IMR-90 (cell line): ENCODE measurements around the gene TECTA. TPM values are rescaled to one million over a fixed set of nuclear protein-coding genes. Genes with fewer than 3 reads are reported as not detected.

Experiments used
- ATAC-seq: fragments of 200-7000 bp; cut with Tn5 transposase; 2 replicates; pipeline ENCODE4 v1.9.1; 2020; ENCODE audit warnings: low read depth, mild to moderate bottlenecking, moderate library complexity
- BruUV-seq: library from RNA; stranded (reverse); fragments of 400-500 nt; replicated peaks from 2 replicates; lab custom pipeline; 2021; lab: Mats Ljungman, UMichigan
- CTCF ChIA-PET: fragments of 300-600 bp; formaldehyde crosslinking; extraction: SDS; loops from one replicate; lab custom pipeline; 2021; ENCODE audit warnings: antibody characterized with exemption; lab: Yijun Ruan, JAX
- POLR2A ChIA-PET: fragments of 300-600 bp; sonication (Branson Sonifier 250); formaldehyde crosslinking; loops from one replicate; lab custom pipeline; 2022; ENCODE audit warnings: antibody characterized with exemption; ENCODE audit not compliant: unreplicated experiment; lab: Charles Lee
- DNase-seq: peaks from one replicate; pipeline ENCODE4 v3.0.0; 2013
- H2AFZ ChIP-seq: replicated peaks from 2 replicates; pipeline ENCODE3; 2013; ENCODE audit warnings: low read length, mild to moderate bottlenecking; ENCODE audit not compliant: poor library complexity
- H2AK5ac ChIP-seq: 2 replicates; pipeline ENCODE4 v1.6.1; 2013; ENCODE audit warnings: low read depth, low read length, inconsistent platforms
- H2AK9ac ChIP-seq: replicated peaks from 2 replicates; pipeline ENCODE3; 2013; ENCODE audit warnings: mild to moderate bottlenecking, low read depth, low read length, moderate library complexity; ENCODE audit not compliant: poor library complexity
- H2BK120ac ChIP-seq: 2 replicates; pipeline ENCODE4 v1.6.1; 2013; ENCODE audit warnings: low read depth, low read length, inconsistent platforms
- H2BK15ac ChIP-seq: 3 replicates; pipeline ENCODE4 v1.6.1; 2013; ENCODE audit warnings: low read depth, low read length, inconsistent platforms
- H2BK20ac ChIP-seq: 2 replicates; pipeline ENCODE4 v1.6.1; 2013; ENCODE audit warnings: low read depth, mild to moderate bottlenecking, inconsistent platforms, low read length, moderate library complexity
- H2BK5ac ChIP-seq: 2 replicates; pipeline ENCODE4 v1.6.1; 2013; ENCODE audit warnings: mild to moderate bottlenecking, low read depth, low read length, inconsistent platforms; ENCODE audit not compliant: poor library complexity, severe bottlenecking
- H3K14ac ChIP-seq: replicated peaks from 2 replicates; pipeline ENCODE4 v1.6.1; 2013; ENCODE audit warnings: low read depth, low read length, inconsistent platforms
- H3K18ac ChIP-seq: 2 replicates; pipeline ENCODE4 v1.6.1; 2013; ENCODE audit warnings: low read depth, low read length, control low read depth
- H3K23ac ChIP-seq: 2 replicates; pipeline ENCODE4 v1.6.1; 2013; ENCODE audit warnings: low read depth, low read length, inconsistent platforms
- H3K27ac ChIP-seq: 2 replicates; pipeline ENCODE4 v1.5.1; 2013; ENCODE audit warnings: mild to moderate bottlenecking, control low read depth, low read length; ENCODE audit not compliant: insufficient read depth
- H3K27me3 ChIP-seq: 2 replicates; pipeline ENCODE4 v1.6.1; 2013; ENCODE audit warnings: low read length; ENCODE audit not compliant: control insufficient read depth, insufficient read depth
- H3K36me3 ChIP-seq: 2 replicates; pipeline ENCODE4 v1.6.1; 2013; ENCODE audit warnings: low read length, mixed read lengths; ENCODE audit not compliant: control insufficient read depth, insufficient read depth
- H3K4ac ChIP-seq: 2 replicates; pipeline ENCODE4 v1.6.1; 2013; ENCODE audit warnings: low read depth, low read length, inconsistent platforms
- H3K4me1 ChIP-seq: 2 replicates; pipeline ENCODE4 v1.6.1; 2013; ENCODE audit warnings: low read length, mixed read lengths; ENCODE audit not compliant: control insufficient read depth, insufficient read depth
- H3K4me2 ChIP-seq: 2 replicates; pipeline ENCODE4 v1.6.1; 2013; ENCODE audit warnings: low read depth, mild to moderate bottlenecking, control low read depth, low read length, moderate library complexity
- H3K4me3 ChIP-seq: 2 replicates; pipeline ENCODE4 v1.5.1; 2013; ENCODE audit warnings: low read depth, mild to moderate bottlenecking, control low read depth, low read length, moderate library complexity; ENCODE audit not compliant: insufficient read depth
- H3K56ac ChIP-seq: 2 replicates; pipeline ENCODE4 v1.6.1; 2013; ENCODE audit warnings: low read length, inconsistent platforms; ENCODE audit not compliant: insufficient read depth; ENCODE audit errors: extremely low read depth
- H3K79me1 ChIP-seq, 2 experiments: 2 replicates each; pipeline ENCODE4 v1.6.1; 2013; ENCODE audit warnings: low read length in 2 of 2, inconsistent platforms in 1 of 2, low read depth in 1 of 2
- H3K9ac ChIP-seq: 2 replicates; pipeline ENCODE4 v1.6.1; 2013; ENCODE audit warnings: low read depth, low read length, control low read depth
- H3K9me1 ChIP-seq: 2 replicates; pipeline ENCODE4 v1.6.1; 2013; ENCODE audit warnings: low read length, inconsistent platforms; ENCODE audit not compliant: insufficient read depth
- H3K9me3 ChIP-seq: 2 replicates; pipeline ENCODE4 v1.6.1; 2013; ENCODE audit warnings: low read length; ENCODE audit not compliant: control insufficient read depth, insufficient read depth
- H4K20me1 ChIP-seq: 2 replicates; pipeline ENCODE4 v1.6.1; 2013; ENCODE audit warnings: low read length, inconsistent platforms; ENCODE audit not compliant: insufficient read depth
- H4K5ac ChIP-seq: 2 replicates; pipeline ENCODE4 v1.6.1; 2013; ENCODE audit warnings: mild to moderate bottlenecking, low read depth, low read length, control low read depth
- H4K8ac ChIP-seq, 2 experiments: 2 replicates each; pipeline ENCODE4 v1.6.1; 2013; ENCODE audit warnings: low read depth in 2 of 2, low read length in 2 of 2, control low read depth in 1 of 2, inconsistent platforms in 1 of 2
- H4K91ac ChIP-seq: 2 replicates; pipeline ENCODE4 v1.6.1; 2013; ENCODE audit warnings: low read depth, low read length, inconsistent platforms; ENCODE audit not compliant: insufficient read depth
- BHLHE40 ChIP-seq: fragments of 150-350 bp; IDR thresholded peaks from 2 replicates; pipeline ENCODE4 v1.6.1; 2016; ENCODE audit warnings: mild to moderate bottlenecking, low read depth, low read length
- CEBPB ChIP-seq: IDR thresholded peaks from 2 replicates; pipeline ENCODE4 v1.6.1; 2012; ENCODE audit warnings: low read depth, low read length, improper control_type of control experiment
- CHD1 ChIP-seq: IDR thresholded peaks from 2 replicates; pipeline ENCODE4 v1.6.1; 2012; ENCODE audit warnings: low read depth, low read length, improper control_type of control experiment
- CTCF ChIP-seq: conservative IDR thresholded peaks from 2 replicates; pipeline ENCODE4 v1.5.1; 2012; ENCODE audit warnings: mild to moderate bottlenecking, low read depth, low read length, improper control_type of control experiment
- FOS ChIP-seq: fragments of 150-350 bp; IDR thresholded peaks from 2 replicates; pipeline ENCODE4 v1.6.1; 2016; ENCODE audit warnings: low read depth, low read length
- MAFK ChIP-seq: IDR thresholded peaks from 2 replicates; pipeline ENCODE4 v1.6.1; 2012; ENCODE audit warnings: low read depth, low read length, improper control_type of control experiment
- MAZ ChIP-seq: IDR thresholded peaks from 2 replicates; pipeline ENCODE4 v1.6.1; 2012; ENCODE audit warnings: low read depth, mild to moderate bottlenecking, low read length, improper control_type of control experiment, moderate library complexity, borderline replicate concordance
- MXI1 ChIP-seq: IDR thresholded peaks from 2 replicates; pipeline ENCODE4 v1.6.1; 2012; ENCODE audit warnings: low read depth, mild to moderate bottlenecking, low read length, moderate library complexity, borderline replicate concordance
- NFE2L2 ChIP-seq: fragments of 150-350 bp; IDR thresholded peaks from 2 replicates; pipeline ENCODE4 v1.6.1; 2016; ENCODE audit warnings: low read depth, mild to moderate bottlenecking, low read length
- POLR2A ChIP-seq: IDR thresholded peaks from 2 replicates; pipeline ENCODE4 v1.6.1; 2012; ENCODE audit warnings: mild to moderate bottlenecking, low read depth, low read length
- RAD21 ChIP-seq: IDR thresholded peaks from 2 replicates; pipeline ENCODE4 v1.6.1; 2012; ENCODE audit warnings: low read length, improper control_type of control experiment
- RCOR1 ChIP-seq: IDR thresholded peaks from 2 replicates; pipeline ENCODE4 v1.6.1; 2012; ENCODE audit warnings: mild to moderate bottlenecking, low read length, improper control_type of control experiment; ENCODE audit not compliant: insufficient replicate concordance
- RFX5 ChIP-seq: IDR thresholded peaks from 2 replicates; pipeline ENCODE4 v1.8.0; 2012; ENCODE audit warnings: low read depth, mild to moderate bottlenecking, low read length, moderate library complexity
- SMC3 ChIP-seq: fragments of 150-350 bp; IDR thresholded peaks from 2 replicates; pipeline ENCODE4 v1.6.1; 2016; ENCODE audit warnings: low read depth, mild to moderate bottlenecking, antibody characterized with exemption, low read length, moderate library complexity
- USF2 ChIP-seq: fragments of 150-350 bp; IDR thresholded peaks from 2 replicates; pipeline ENCODE4 v1.6.1; 2017; ENCODE audit warnings: mild to moderate bottlenecking, antibody characterized with exemption, low read length, low read depth
- WGBS, 2 experiments: methylation state at CpG; one replicate each; pipeline versions ENCODE4 v1.1.5 to v1.1.7; 2013; ENCODE audit warnings: missing lambda C conversion rate in 2 of 2; ENCODE audit not compliant: insufficient read length in 1 of 2; ENCODE audit errors: extremely low coverage in 2 of 2; 5-methylcytosine and 5-hydroxymethylcytosine counted together
- dilution Hi-C: fragments of 300-500 bp; cut with HindIII; formaldehyde crosslinking; loops from one replicate; pipeline ENCODE4 v1.14.3; 2018; ENCODE audit warnings: low sequenced_read_pairs; ENCODE audit not compliant: unreplicated experiment
- in situ Hi-C: fragments of 300-500 bp; cut with MboI; formaldehyde crosslinking; loops from 3 replicates; pipeline ENCODE4 v1.14.3; 2019; ENCODE audit warnings: low sequenced_read_pairs, inconsistent platforms, mixed read lengths
- intact Hi-C: fragments of 100-400 bp; cut with micrococcal nuclease; formaldehyde crosslinking; loops from 2 replicates; pipeline ENCODE4 v1.10.0; 2022
- polyA plus RNA-seq, 3 experiments: library from polyadenylated mRNA; depleted of rRNA; stranded (reverse); fragments of >200 nt; gene quantifications; 2 replicates each; pipeline ENCODE4 v1.2.3, GENCODE V29; 2012; ENCODE audit warnings: low replicate concordance in 1 of 3
- total RNA-seq: library from RNA; depleted of rRNA; stranded (reverse); fragments of >200 nt; gene quantifications from 2 replicates; pipeline ENCODE4 v1.2.3, GENCODE V29; 2012
- TF ChIP-seq, protein P1 (sequence below): fragments of 150-350 bp; IDR thresholded peaks from 2 replicates; pipeline ENCODE4 v1.6.1; 2016; ENCODE audit warnings: low read depth, mild to moderate bottlenecking, low read length, moderate library complexity, borderline replicate concordance

Gene TECTA
- total and polyA plus RNA-seq, 2 of the 4 experiments (the other 2 are of a cell fraction): 0.17 to 0.18 TPM

- DNase-seq: no peak
- no peaks in the 10 kb centered on the region for H3K79me1 ChIP-seq
- dilution Hi-C loops: no loop called here
These were observed 124.3 kb downstream of the TECTA start for GRCh38 chr11:121225382-121225781.

More at GRCh38 chr11:121225382-121225781, 124.3 kb downstream of the TECTA start:
- Histone ChIP-seq H4K20me1 (no peaks in the 10 kb centered on the region), H3K27me3 (peaks cover 12% of the 10 kb centered on the region), H2AK9ac (no peak overlapping the region), H3K4me3 (no peak overlapping the region), H3K9ac (no peak overlapping the region), H2BK5ac (no peak overlapping the region), H2AK5ac (no peak overlapping the region), H3K18ac (no peak overlapping the region), H3K27ac (no peak overlapping the region), H3K56ac (no peak overlapping the region), H3K23ac (no peak overlapping the region), H2BK20ac (no peak overlapping the region), H2BK120ac (no peak overlapping the region), H2AFZ (no peak overlapping the region), H4K8ac (no peak overlapping the region), H3K9me3 (no peaks in the 10 kb centered on the region), H2BK15ac (no peak overlapping the region), H3K4me1 (no peaks in the 10 kb centered on the region), H3K9me1 (no peaks in the 10 kb centered on the region), H3K36me3 (no peaks in the 10 kb centered on the region), H3K4ac (no peak overlapping the region), H4K91ac (no peak overlapping the region), H3K4me2 (no peak overlapping the region), H3K14ac (no peak overlapping the region), H4K5ac (no peak overlapping the region)
- ATAC-seq: no peak
- intact Hi-C loops (no loop called here), in situ Hi-C loops (no loop called here)
- WGBS, 2 experiments: 20% methylated on average over 1 of the region's 4 CpGs; no CpG with 5 or more reads in 1 of the 2 experiments
- ChIA-PET CTCF (no interaction called here), POLR2A (no interaction called here)
- no peak for TF ChIP-seq NFE2L2
- TF ChIP-seq CTCF: no peak
- TF ChIP-seq CHD1: no peak
- TF ChIP-seq, protein P1, sequence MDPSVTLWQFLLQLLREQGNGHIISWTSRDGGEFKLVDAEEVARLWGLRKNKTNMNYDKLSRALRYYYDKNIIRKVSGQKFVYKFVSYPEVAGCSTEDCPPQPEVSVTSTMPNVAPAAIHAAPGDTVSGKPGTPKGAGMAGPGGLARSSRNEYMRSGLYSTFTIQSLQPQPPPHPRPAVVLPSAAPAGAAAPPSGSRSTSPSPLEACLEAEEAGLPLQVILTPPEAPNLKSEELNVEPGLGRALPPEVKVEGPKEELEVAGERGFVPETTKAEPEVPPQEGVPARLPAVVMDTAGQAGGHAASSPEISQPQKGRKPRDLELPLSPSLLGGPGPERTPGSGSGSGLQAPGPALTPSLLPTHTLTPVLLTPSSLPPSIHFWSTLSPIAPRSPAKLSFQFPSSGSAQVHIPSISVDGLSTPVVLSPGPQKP: no peak
- TF ChIP-seq RFX5: no peak
- no peak for TF ChIP-seq CEBPB
- no peak for TF ChIP-seq MAZ
- TF ChIP-seq RCOR1: no peak
- TF ChIP-seq BHLHE40: no peak
- TF ChIP-seq POLR2A: no peak
- no peak for TF ChIP-seq SMC3
- no peak for TF ChIP-seq FOS
- no peak for TF ChIP-seq RAD21
- no peak for TF ChIP-seq MXI1
- no peak for TF ChIP-seq MAFK
- TF ChIP-seq USF2: no peak
- no TSS peak for BruUV-seq
